GM23338 (cell line): ENCODE measurements around the gene DOP1B. TPM values are rescaled to one million over a fixed set of nuclear protein-coding genes. Genes with fewer than 3 reads are reported as not detected.

ENCODE experiments used
- ATAC-seq: fragments of 200-7000 bp; cut with Tn5 transposase; 3 replicates; pipeline ENCODE4 v1.9.1; 2020
- DNase-seq: peaks from one replicate; pipeline ENCODE4 v3.0.0-alpha.2; 2015; ENCODE audit warnings: low spot score
- H2AFZ ChIP-seq: fragments of 200-600 bp; sonication (generic); 2 replicates; pipeline ENCODE4 v1.8.0; 2016; ENCODE audit warnings: antibody characterized with exemption, mild to moderate bottlenecking, moderate library complexity
- H3F3A ChIP-seq: fragments of 200-600 bp; sonication (generic); replicated peaks from 2 replicates; pipeline ENCODE4 v1.8.0; 2017; ENCODE audit warnings: antibody characterized with exemption, mixed run types, low read depth
- H3K27ac ChIP-seq: fragments of 200-600 bp; sonication (generic); 2 replicates; pipeline ENCODE4 v1.6.1; 2016; ENCODE audit warnings: low read depth
- H3K27me3 ChIP-seq: fragments of 200-600 bp; sonication (generic); 2 replicates; pipeline ENCODE4 v1.8.0; 2016; ENCODE audit warnings: mild to moderate bottlenecking, mixed run types, moderate library complexity; ENCODE audit not compliant: insufficient read depth
- H3K36me3 ChIP-seq: fragments of 200-600 bp; sonication (generic); 2 replicates; pipeline ENCODE4 v1.8.0; 2016; ENCODE audit warnings: mild to moderate bottlenecking; ENCODE audit not compliant: insufficient read depth
- H3K4me1 ChIP-seq: fragments of 200-600 bp; sonication (generic); 2 replicates; pipeline ENCODE4 v1.8.0; 2016; ENCODE audit warnings: mild to moderate bottlenecking, moderate library complexity; ENCODE audit not compliant: insufficient read depth
- H3K4me2 ChIP-seq: fragments of 200-600 bp; sonication (generic); 2 replicates; pipeline ENCODE4 v1.7.1; 2017; ENCODE audit warnings: mixed run types
- H3K4me3 ChIP-seq: fragments of 200-600 bp; sonication (generic); 2 replicates; pipeline ENCODE4 v1.6.1; 2016; ENCODE audit warnings: mixed run types
- H3K79me2 ChIP-seq: fragments of 200-600 bp; sonication (generic); replicated peaks from 2 replicates; pipeline ENCODE4 v1.8.0; 2017; ENCODE audit warnings: mild to moderate bottlenecking; ENCODE audit not compliant: insufficient read depth
- H3K9me2 ChIP-seq: fragments of 200-600 bp; sonication (generic); 2 replicates; pipeline ENCODE4 v1.8.0; 2017; ENCODE audit not compliant: insufficient read depth
- H4K20me1 ChIP-seq: fragments of 200-600 bp; sonication (generic); replicated peaks from 2 replicates; pipeline ENCODE4 v1.8.0; 2017; ENCODE audit warnings: mild to moderate bottlenecking; ENCODE audit not compliant: insufficient read depth
- H3K27ac Mint-ChIP-seq: 2 replicates; pipeline ENCODE4 v1.8.0; 2020; ENCODE audit warnings: inconsistent platforms, mild to moderate bottlenecking, moderate library complexity, mixed read lengths
- H3K27me3 Mint-ChIP-seq: 3 replicates; pipeline ENCODE4 v1.8.0; 2022; ENCODE audit warnings: low read depth, mild to moderate bottlenecking, moderate library complexity, mixed read lengths, inconsistent platforms; ENCODE audit not compliant: insufficient read depth, poor library complexity
- H3K36me3 Mint-ChIP-seq: 3 replicates; pipeline ENCODE4 v1.8.0; 2021; ENCODE audit warnings: low read depth, mild to moderate bottlenecking, inconsistent platforms, moderate library complexity, mixed read lengths
- H3K4me1 Mint-ChIP-seq: 3 replicates; pipeline ENCODE4 v1.8.0; 2020; ENCODE audit warnings: mild to moderate bottlenecking, inconsistent platforms, mixed read lengths
- H3K4me3 Mint-ChIP-seq: 3 replicates; pipeline ENCODE4 v1.8.0; 2021; ENCODE audit warnings: moderate library complexity, mild to moderate bottlenecking, inconsistent platforms, mixed read lengths
- H3K9me3 Mint-ChIP-seq: 3 replicates; pipeline ENCODE4 v1.8.0; 2020; ENCODE audit warnings: moderate library complexity, mild to moderate bottlenecking, inconsistent platforms, mixed read lengths
- CREB1 ChIP-seq: fragments of 250-450 bp; sonication (Bioruptor Pico); IDR thresholded peaks from 2 replicates; pipeline ENCODE4 v1.5.0; 2020; ENCODE audit warnings: low read depth, mild to moderate bottlenecking, moderate library complexity
- ETS1 ChIP-seq: IDR thresholded peaks from 2 replicates; pipeline ENCODE4 v1.6.1; 2016; ENCODE audit warnings: antibody characterized with exemption
- EZH2 ChIP-seq: fragments of 200-600 bp; sonication (generic); IDR thresholded peaks from one replicate; pipeline ENCODE4 v1.8.0; 2017; ENCODE audit warnings: antibody characterized with exemption, mild to moderate bottlenecking, low read depth; ENCODE audit not compliant: unreplicated experiment
- EZH2phosphoT487 ChIP-seq: fragments of 200-600 bp; sonication (generic); IDR thresholded peaks from one replicate; pipeline ENCODE4 v1.8.1; 2018; ENCODE audit warnings: antibody characterized with exemption; ENCODE audit not compliant: unreplicated experiment
- JUNB ChIP-seq: IDR thresholded peaks from one replicate; pipeline ENCODE4 v1.6.1; 2016; ENCODE audit warnings: antibody characterized with exemption; ENCODE audit not compliant: unreplicated experiment
- NANOG ChIP-seq: IDR thresholded peaks from 2 replicates; pipeline ENCODE4 v1.6.1; 2016; ENCODE audit warnings: antibody characterized with exemption, borderline replicate concordance
- POLR2AphosphoS5 ChIP-seq: IDR thresholded peaks from 2 replicates; pipeline ENCODE4 v1.6.1; 2016; ENCODE audit warnings: antibody characterized with exemption, low read depth
- REST ChIP-seq: IDR thresholded peaks from one replicate; pipeline ENCODE4 v1.6.1; 2018; ENCODE audit warnings: antibody characterized with exemption; ENCODE audit not compliant: unreplicated experiment
- STAT1 ChIP-seq: IDR thresholded peaks from one replicate; pipeline ENCODE4 v1.6.1; 2016; ENCODE audit warnings: antibody characterized with exemption; ENCODE audit not compliant: unreplicated experiment
- ZNF114 ChIP-seq: fragments of 250-450 bp; sonication (Bioruptor Pico); IDR thresholded peaks from 2 replicates; pipeline ENCODE4 v1.5.0; 2020; ENCODE audit warnings: mild to moderate bottlenecking, moderate library complexity
- ZNF331 ChIP-seq: fragments of 250-450 bp; sonication (Bioruptor Pico); IDR thresholded peaks from 2 replicates; pipeline ENCODE4 v1.5.0; 2020; ENCODE audit warnings: low read depth, mild to moderate bottlenecking, moderate library complexity
- polyA plus RNA-seq: library from polyadenylated mRNA; unstranded; fragments of >200 nt; fragmentation: Nextera tagmentation; extraction: Ambion mirVana; gene quantifications from 2 replicates; pipeline ENCODE4 v1.2.1, GENCODE V29; 2016
- total RNA-seq: library from RNA; depleted of rRNA; stranded (reverse); fragments of >200 nt; shearing (Covaris generic); gene quantifications from 2 replicates; pipeline ENCODE4 v1.2.3, GENCODE V29; 2014
- TF ChIP-seq, protein P1 (sequence below), 2 experiments: fragments of 200-600 bp in 1 of 2; sonication (generic) in 1 of 2; conservative IDR thresholded peaks; 2 replicates each; pipeline versions ENCODE4 v1.5.1 to v1.6.1; 2016 to 2017; ENCODE audit warnings: antibody characterized with exemption in 2 of 2, low read depth in 2 of 2, mild to moderate bottlenecking in 2 of 2, moderate library complexity in 1 of 2
- TF ChIP-seq, protein P2 (sequence below): fragments of 250-450 bp; sonication (Bioruptor Pico); IDR thresholded peaks from 2 replicates; pipeline ENCODE4 v1.5.0; 2020; ENCODE audit warnings: mild to moderate bottlenecking, moderate library complexity

Gene DOP1B
- total and polyA plus RNA-seq, 2 experiments from 2014 or later: 4.9 to 18.0 TPM

- DNase-seq (no peak), ATAC-seq (no peak)
- TF ChIP-seq, protein P1, sequence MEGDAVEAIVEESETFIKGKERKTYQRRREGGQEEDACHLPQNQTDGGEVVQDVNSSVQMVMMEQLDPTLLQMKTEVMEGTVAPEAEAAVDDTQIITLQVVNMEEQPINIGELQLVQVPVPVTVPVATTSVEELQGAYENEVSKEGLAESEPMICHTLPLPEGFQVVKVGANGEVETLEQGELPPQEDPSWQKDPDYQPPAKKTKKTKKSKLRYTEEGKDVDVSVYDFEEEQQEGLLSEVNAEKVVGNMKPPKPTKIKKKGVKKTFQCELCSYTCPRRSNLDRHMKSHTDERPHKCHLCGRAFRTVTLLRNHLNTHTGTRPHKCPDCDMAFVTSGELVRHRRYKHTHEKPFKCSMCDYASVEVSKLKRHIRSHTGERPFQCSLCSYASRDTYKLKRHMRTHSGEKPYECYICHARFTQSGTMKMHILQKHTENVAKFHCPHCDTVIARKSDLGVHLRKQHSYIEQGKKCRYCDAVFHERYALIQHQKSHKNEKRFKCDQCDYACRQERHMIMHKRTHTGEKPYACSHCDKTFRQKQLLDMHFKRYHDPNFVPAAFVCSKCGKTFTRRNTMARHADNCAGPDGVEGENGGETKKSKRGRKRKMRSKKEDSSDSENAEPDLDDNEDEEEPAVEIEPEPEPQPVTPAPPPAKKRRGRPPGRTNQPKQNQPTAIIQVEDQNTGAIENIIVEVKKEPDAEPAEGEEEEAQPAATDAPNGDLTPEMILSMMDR (conservative IDR thresholded peaks at IDR 0.05; ENCODE audit: low read depth in 2 of 2): no peak
- TF ChIP-seq REST (no peak), ETS1 (no peak), STAT1 (no peak), JUNB (no peak), EZH2 (no peak), CREB1 (no peak), ZNF114 (CRISPR knock-in tag) (no peak), ZNF331 (CRISPR knock-in tag) (no peak), NANOG (no peak), EZH2phosphoT487 (no peak), POLR2AphosphoS5 (no peak)
- TF ChIP-seq, protein P2, sequence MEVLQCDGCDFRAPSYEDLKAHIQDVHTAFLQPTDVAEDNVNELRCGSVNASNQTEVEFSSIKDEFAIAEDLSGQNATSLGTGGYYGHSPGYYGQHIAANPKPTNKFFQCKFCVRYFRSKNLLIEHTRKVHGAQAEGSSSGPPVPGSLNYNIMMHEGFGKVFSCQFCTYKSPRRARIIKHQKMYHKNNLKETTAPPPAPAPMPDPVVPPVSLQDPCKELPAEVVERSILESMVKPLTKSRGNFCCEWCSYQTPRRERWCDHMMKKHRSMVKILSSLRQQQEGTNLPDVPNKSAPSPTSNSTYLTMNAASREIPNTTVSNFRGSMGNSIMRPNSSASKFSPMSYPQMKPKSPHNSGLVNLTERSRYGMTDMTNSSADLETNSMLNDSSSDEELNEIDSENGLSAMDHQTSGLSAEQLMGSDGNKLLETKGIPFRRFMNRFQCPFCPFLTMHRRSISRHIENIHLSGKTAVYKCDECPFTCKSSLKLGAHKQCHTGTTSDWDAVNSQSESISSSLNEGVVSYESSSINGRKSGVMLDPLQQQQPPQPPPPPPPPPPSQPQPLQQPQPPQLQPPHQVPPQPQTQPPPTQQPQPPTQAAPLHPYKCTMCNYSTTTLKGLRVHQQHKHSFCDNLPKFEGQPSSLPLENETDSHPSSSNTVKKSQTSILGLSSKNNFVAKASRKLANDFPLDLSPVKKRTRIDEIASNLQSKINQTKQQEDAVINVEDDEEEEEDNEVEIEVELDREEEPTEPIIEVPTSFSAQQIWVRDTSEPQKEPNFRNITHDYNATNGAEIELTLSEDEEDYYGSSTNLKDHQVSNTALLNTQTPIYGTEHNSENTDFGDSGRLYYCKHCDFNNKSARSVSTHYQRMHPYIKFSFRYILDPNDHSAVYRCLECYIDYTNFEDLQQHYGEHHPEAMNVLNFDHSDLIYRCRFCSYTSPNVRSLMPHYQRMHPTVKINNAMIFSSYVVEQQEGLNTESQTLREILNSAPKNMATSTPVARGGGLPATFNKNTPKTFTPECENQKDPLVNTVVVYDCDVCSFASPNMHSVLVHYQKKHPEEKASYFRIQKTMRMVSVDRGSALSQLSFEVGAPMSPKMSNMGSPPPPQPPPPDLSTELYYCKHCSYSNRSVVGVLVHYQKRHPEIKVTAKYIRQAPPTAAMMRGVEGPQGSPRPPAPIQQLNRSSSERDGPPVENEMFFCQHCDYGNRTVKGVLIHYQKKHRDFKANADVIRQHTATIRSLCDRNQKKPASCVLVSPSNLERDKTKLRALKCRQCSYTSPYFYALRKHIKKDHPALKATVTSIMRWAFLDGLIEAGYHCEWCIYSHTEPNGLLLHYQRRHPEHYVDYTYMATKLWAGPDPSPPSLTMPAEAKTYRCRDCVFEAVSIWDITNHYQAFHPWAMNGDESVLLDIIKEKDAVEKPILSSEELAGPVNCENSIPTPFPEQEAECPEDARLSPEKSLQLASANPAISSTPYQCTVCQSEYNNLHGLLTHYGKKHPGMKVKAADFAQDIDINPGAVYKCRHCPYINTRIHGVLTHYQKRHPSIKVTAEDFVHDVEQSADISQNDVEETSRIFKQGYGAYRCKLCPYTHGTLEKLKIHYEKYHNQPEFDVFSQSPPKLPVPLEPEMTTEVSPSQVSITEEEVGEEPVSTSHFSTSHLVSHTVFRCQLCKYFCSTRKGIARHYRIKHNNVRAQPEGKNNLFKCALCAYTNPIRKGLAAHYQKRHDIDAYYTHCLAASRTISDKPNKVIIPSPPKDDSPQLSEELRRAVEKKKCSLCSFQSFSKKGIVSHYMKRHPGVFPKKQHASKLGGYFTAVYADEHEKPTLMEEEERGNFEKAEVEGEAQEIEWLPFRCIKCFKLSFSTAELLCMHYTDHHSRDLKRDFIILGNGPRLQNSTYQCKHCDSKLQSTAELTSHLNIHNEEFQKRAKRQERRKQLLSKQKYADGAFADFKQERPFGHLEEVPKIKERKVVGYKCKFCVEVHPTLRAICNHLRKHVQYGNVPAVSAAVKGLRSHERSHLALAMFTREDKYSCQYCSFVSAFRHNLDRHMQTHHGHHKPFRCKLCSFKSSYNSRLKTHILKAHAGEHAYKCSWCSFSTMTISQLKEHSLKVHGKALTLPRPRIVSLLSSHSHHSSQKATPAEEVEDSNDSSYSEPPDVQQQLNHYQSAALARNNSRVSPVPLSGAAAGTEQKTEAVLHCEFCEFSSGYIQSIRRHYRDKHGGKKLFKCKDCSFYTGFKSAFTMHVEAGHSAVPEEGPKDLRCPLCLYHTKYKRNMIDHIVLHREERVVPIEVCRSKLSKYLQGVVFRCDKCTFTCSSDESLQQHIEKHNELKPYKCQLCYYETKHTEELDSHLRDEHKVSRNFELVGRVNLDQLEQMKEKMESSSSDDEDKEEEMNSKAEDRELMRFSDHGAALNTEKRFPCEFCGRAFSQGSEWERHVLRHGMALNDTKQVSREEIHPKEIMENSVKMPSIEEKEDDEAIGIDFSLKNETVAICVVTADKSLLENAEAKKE (CRISPR knock-in tag): no peak
- peaks cover 3% of the 10 kb centered on the region for H3K27me3 Mint-ChIP-seq
- H3K4me1 Mint-ChIP-seq: peaks cover 13% of the 10 kb centered on the region
- Histone ChIP-seq H4K20me1 (no peaks in the 10 kb centered on the region), H3K4me3 (no peak overlapping the region), H3K9me2 (no peaks in the 10 kb centered on the region), H3K4me2 (no peak overlapping the region), H3F3A (no peaks in the 10 kb centered on the region; the same call in 1 of the 2 replicates), H3K79me2 (no peaks in the 10 kb centered on the region), H3K27me3 (no peaks in the 10 kb centered on the region), H3K36me3 (no peaks in the 10 kb centered on the region), H3K27ac (no peak overlapping the region), H2AFZ (no peak overlapping the region), H3K4me1 (no peaks in the 10 kb centered on the region)
- H3K36me3 Mint-ChIP-seq: no peaks in the 10 kb centered on the region
- no peaks in the 10 kb centered on the region for H3K9me3 Mint-ChIP-seq
- no peak overlapping the region for H3K27ac Mint-ChIP-seq
- no peak overlapping the region for H3K4me3 Mint-ChIP-seq
Measured at GRCh38 chr21:36185523-36185922, 28.9 kb downstream of the DOP1B start.
